NCI-H524 treated with DMSO at 0.1 percent for 48 hours (cell line): ENCODE results near the gene KIF6.
A peak's percentile ranks its signal among the peaks of the same experiment; 100 is the strongest.

Experiments
- DNase-seq: peaks from one replicate; lab custom pipeline; 2025; lab: John Stamatoyannopoulos, UW

KIF6 gene

DNA sequence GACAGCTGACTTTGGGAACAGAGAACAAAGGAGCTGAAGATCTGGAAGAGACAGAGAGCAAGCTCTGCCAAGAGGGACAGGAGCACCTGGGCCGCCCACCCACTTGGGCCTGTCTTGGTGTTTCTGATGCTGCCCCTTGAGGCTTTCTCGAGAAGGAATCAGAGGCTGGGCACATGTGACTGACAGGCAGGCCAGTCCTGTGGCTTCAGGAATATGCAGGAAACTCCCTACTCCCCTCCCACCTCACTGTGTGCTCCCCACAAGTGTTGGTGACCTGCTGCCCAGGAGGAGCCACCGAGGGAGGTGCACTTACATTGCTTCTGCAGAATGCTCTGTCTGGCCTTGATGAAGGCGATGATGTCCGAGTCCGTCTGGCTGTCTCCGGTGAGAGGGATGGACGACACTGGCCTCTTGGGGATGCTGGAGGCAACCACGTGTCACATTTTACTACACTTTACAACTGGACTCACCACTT lies 381.8 kb downstream of the KIF6 start:
- no peak for DNase-seq

DNA sequence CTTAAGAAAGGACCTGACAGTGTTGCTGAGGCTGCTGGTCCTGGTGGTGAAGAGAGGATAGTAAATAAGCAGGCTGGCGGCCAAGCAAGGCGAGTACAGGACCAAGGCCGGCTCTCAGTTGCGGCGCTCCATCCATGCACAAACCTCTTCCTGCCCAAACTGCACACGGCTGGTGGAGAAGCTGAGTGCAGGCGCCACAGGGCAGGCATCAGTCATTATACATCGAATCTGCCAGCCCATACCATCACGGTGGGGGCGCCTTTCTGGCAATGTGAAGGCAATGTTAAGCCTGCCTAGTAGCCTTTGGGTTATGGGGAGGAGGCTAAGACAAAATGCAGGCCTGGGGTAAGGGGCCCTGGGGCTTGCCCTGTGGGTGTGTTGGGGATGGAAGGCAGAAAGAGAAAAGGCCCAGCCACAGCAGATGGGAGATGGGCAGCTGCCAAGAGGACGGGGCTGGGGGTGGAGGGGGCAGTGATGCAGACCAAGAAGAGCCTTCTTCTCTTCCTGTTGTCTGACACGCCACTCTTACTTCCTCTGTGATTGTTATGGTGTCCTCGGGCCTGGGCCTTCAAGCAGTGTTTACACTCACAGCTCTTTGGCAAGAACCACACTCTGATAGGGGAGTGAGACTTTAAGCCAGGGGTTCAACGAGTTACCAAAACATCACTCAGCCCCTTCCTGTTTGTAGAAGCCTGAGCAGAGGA lies 382.4 kb downstream of the KIF6 start:
- DNase-seq, result no peak

DNA sequence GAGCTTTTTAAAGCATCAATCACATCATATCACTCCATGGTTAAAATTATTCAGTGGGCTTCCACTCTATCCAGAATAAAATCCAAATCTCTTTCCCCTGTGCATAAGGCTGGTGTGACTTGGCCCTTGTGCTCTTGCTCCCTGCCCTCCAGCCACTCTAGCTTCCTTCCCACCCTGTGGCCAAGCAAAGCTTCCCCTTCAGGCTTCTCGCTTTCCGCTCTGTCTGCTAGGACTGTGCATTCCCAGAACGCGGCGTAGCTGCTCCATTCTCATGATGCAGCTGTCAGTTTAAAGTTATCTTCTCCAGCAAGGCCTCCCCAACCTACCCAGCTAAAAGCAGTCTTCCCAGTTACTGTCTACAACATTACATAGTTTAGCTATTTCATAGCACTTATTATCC lies 383.3 kb downstream of the KIF6 start:
- no peak for DNase-seq

DNA sequence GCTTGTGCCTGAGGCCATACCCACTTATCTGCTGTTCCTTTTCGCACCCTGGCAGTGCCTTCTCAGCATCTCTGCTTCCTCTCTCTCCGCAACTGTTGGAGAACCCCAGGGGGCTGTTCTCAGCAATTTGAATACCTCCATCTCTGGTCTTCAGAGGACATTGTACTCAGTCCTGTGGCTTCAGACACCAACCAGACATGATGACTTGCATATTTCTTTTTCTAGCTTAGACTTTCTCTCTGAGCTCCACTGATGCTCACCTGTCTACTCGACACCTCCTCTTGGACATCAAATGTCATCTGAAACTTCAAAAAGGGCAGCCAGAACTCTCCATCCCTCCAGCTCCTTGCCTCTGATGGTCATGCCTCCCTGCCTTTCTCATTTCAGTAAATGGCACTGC lies 383.9 kb downstream of the KIF6 start:
- DNase-seq, result no peak

DNA sequence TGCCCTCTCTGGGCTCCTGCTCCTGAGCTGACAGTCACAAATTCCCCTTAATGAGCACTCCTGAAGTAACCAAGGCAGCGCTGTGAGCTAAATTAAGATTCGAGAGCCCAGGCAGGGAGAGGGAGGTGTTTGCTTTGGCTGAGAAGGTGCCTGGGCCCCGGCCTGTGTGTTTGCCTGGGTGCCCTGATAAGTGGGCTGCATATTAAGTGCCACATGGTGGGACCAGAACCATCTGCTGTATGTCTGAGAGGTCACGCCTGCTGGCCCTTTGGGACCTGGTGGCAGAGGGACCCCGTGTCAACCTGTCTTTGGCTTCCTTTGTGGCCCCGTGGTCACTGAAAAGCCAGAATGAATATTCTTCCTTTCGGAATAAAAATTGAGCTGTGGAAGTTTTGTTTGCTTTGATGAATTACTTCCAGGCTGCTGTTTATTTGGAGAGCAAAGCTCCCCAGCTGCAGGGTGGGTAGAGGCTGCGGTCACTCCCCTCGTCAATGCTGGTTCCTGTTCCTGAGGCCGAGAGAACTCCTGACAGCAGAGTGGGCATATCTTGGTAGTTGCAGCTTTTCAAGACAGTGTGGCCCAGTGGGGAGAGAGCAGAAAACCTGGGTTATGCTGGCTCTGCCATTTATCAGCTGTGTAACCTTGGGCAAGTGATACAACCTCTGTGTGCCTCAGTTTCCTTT lies 385.2 kb downstream of the KIF6 start:
- peak; percentile 97 for DNase-seq

- DNase-seq, result peak; percentile 82
Measured at GRCh38 chr6:39339096-39339867, 385.9 kb downstream of the KIF6 start.

DNA sequence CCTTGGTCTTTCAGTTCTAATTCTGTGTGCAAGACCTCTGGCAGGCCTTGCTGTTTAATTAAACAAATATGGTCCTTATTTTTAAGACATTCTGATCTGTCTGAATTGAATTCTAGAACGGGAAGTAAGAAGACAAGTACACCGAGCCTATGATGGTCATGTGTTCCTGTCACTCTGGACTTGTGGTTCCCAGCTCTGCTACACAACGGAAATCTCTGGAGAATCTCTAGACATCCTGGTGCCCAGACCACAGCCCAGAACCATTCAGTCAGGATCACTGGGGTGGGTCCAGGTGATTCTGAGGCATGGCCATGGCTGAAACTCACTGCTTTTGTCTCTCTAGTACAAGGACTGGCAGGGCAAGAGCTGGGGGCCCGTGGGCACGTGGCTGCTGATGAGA lies 386.8 kb downstream of the KIF6 start:
- DNase-seq, result no peak

GRCh38 chr6:39335780-39336545 lies 389.2 kb downstream of the KIF6 start:
- DNase-seq, result no peak

- no peak for DNase-seq
Measured at GRCh38 chr6:39333644-39334438, 391.4 kb downstream of the KIF6 start.

DNA sequence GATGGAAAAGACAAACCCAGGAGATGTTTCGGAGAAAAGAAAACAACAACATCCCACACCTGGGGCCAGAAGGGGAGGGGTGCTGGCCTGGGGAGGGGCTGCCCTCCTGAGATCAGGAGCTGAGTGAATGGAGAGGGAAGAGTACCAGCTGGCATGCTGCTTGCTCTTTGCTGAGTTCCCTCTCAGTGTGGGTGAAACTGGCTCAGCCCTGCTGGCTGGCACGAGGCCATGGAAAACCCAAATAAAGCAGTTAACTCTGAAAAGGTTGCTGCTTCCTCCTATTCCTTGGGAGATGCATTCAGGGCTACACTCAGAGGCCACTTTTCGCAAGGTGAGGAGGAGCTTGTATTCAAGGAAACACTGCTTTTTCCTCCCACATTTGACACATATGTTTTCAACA lies 394.7 kb downstream of the KIF6 start:
- no peak for DNase-seq

- no peak for DNase-seq
Measured at GRCh38 chr6:39330057-39330456, 395.2 kb downstream of the KIF6 start.

GRCh38 chr6:39328066-39328465 lies 397.1 kb downstream of the KIF6 start:
- DNase-seq, result no peak

GRCh38 chr6:39327507-39327906 lies 397.7 kb downstream of the KIF6 start:
- DNase-seq, result no peak

GRCh38 chr6:39322306-39322850 lies 402.8 kb downstream of the KIF6 start, which contains the start of gene KCNK16:
KCNK16 (minus strand) TSS chr6:39322702; CDS start chr6:39322540, 162 bp downstream.
- no peak for DNase-seq

DNA sequence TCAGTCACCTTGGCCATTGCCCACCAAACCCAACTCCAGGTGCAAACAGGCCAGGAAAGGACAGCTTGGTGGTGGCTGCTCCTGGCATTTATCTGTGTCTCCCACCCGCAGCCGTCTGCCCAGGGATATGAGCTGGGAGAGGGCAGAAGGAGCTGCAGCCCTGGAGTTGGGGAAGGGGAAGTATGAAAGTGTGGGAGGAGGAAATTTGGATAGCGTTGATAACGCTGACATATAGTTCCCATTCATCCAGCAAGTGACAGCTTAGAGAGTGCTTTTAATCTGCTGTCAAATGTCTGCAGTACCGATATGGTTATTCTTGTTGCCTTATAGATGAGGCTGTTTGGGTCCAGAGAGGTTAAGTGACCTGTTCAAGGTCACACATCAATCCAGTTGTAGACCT lies 403.4 kb downstream of the KIF6 start:
- no peak for DNase-seq

DNA sequence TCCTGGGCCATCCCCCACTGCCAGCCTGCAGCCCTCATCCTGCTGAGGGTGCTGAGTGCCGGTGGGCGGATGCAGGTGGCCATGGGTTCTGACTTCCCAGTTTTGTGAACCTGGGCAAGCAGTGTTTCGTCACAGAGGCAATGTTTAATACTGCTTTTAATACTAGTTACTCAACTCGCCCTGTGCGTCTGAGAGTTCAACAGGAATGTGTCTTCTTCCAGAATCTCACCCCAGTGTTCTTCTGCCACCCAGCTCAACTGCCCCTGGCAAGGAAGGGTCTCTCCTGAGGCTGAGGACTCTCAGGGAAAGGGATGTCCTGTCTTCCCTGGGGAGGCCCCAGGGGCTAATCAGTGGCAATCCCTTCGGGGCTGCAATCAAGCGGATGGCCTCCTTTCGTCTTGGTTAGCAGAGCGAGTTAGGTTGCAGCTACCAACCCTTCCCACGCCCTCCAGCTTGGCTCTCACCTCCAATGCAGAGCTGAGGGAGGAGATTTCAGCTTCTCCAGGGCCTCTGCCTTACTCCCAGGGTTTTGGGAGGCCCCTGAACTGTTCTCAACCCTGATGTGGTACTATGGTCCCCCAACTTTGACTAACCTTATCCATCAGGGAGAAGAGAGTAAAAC lies 404.7 kb downstream of the KIF6 start:
- DNase-seq, result no peak

- no peak for DNase-seq
Measured at GRCh38 chr6:39319621-39320362, 405.4 kb downstream of the KIF6 start.

DNA sequence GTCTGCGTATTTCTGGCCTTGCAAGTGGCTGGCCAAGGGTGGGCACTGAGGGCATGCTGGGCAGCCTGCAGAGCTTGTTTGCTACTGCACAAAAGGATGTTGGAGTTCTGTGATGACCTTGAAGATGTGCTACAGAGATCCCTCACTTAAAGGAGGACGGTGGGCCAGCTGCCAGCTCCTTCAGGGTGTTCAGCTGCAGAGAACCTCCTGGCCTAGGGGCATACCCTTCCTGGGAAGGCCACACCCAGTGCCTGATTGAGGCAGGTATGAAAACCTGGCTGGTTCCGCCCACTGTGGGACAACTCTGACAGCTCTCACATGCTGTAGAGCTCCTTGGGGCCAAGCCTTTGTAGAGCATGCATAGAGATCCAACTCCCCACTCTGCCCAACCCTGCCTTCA lies 408.0 kb downstream of the KIF6 start:
- DNase-seq, result no peak

DNA sequence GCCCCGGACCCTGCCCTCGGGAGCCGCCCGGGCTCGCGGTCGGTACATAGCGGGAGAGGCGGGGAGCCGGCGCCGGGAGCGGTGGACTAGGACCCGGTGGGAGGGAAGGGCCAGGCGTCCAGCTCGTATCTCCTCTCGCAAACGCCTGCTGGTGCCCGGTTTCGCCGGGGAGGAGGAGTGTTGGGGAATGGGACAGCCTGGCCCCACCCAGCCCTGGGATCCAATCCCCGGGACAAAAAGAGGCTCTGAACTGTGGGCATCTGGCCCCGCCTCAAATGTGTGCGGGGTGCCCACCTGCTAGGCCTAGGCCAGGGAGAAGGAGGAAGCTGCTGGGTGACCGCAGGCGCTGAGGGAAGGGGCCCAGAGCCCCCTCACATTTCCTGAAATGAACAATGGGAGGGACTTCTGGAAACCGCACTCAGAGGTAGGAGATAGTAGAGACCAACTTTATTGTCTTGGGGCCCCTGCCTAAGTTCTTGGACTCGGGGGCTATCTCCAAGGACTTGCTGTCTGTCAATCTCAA lies 410.9 kb downstream of the KIF6 start, which contains the start of gene KCNK17:
Gene KCNK17 (minus strand): TSS at position 147 of the 523 bp plus-strand sequence. CDS start 99 bp downstream, at position 48.
- DNase-seq, result no peak
